GM21423 (cell line): ENCODE measurements around the gene FBXO30.

ENCODE experiments used
- ATAC-seq: cut with Tn5 transposase; IDR thresholded peaks from one replicate; pipeline ENCODE4 v1.9.1; 2021; ENCODE audit warnings: mild to moderate bottlenecking, moderate library complexity; ENCODE audit not compliant: unreplicated experiment

Gene FBXO30

DNA sequence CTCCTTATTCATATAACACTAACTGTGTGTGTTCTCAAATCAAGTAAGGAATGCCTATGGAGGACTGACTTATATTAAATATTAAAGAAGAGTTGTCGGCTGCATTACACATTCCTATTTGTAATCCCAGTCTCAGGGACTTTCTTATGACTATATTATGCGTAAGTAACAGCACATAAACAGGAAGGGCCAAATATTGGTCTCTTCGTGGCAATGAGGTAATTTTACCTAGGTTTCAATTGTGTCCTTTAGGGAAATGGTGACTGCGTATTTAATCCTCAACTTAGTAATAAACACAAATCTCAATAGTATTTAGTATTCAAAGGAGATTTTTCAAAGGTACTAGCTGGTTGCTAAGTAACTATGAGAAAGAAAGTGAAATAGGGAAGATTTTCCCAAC lies 56.5 kb downstream of the FBXO30 start:
- ATAC-seq, result no peak

- no peak for ATAC-seq
These were observed 58.4 kb downstream of the FBXO30 start for GRCh38 chr6:145756170-145756662.

DNA sequence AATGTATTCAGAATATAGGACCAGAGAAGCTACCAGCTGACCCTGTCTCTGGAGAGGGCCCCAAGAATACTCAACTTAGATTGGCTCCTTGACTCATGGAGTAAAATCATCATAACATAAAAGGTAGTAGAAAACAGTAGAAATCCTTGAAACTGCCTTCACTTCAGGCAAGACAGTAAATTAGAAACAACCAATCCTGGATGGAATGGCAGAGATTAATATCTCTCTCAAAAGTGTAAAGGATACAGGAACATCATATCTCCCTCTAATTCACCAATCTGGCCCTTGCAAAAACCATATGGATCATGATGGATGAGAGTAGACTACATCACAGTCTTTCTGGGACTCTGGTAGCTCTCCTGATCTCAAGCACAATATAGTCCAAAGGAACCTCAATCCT lies 58.9 kb downstream of the FBXO30 start:
- ATAC-seq, result no peak

- no peak for ATAC-seq
These were observed 62.0 kb downstream of the FBXO30 start for GRCh38 chr6:145752638-145753037.

- peak; percentile 89 for ATAC-seq
These were observed 65.0 kb downstream of the FBXO30 start for GRCh38 chr6:145749632-145750031.

DNA sequence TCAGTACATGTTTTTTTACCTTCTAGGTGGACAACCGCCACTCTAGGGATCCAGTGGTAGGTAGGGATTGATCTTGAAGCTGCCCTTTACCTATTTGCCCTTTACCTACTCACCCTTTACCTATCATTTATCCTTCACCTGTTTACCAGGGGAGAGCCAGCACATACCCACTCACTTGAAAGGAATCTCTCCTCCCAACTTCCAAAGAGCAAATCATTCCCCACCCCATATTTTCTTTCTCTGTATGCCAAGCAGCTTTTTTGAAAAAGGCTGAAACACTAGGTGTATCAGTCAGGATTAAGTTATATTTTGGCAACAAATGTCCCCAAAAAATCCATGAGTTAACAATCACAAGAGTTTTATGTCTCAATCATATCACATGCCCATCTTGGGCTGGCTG lies 68.7 kb downstream of the FBXO30 start:
- no peak for ATAC-seq

DNA sequence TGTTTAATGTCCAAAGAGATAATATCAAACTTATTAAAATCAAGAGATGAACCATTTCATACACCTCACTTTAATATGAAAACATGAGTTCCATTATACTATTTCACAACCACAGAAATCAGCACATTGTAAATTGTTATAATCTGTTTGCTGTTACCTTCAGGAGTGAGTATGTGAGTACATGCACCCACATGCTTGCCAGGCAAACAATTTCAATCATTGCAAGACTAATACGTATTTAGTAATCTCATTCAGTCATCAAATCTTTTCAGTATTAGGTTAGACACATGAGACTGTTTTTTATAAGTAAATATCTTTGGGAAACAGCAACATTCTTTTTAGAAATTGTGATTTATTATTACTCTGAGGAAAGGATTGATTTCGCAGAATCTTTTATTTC lies 70.0 kb downstream of the FBXO30 start:
- ATAC-seq, result no peak
